Right atrium auricular region (tissue), 2 donors: Measurements from ENCODE around the gene OPRL1. TPM values are rescaled to one million over a fixed set of nuclear protein-coding genes. Genes with fewer than 3 reads are reported as not detected.

Source experiments
- DNase-seq: peaks from one replicate; pipeline ENCODE4 v3.0.0-alpha.2; 2019; ENCODE audit warnings: low spot score
- H3K27ac ChIP-seq, 2 donors: fragments of 200-600 bp; sonication (generic); 1 replicate in 1 of 2; 2 replicates in 1 of 2; pipeline ENCODE4 v1.5.1; 2016 to 2019
- H3K27me3 ChIP-seq, 2 donors: fragments of 200-600 bp; sonication (generic); one replicate each; pipeline versions ENCODE4 v1.5.1 to v1.6.0; 2017 to 2019
- H3K36me3 ChIP-seq: fragments of 200-600 bp; sonication (generic); one replicate; pipeline ENCODE4 v1.5.1; 2016
- H3K4me1 ChIP-seq, 2 donors: fragments of 200-600 bp; sonication (generic); one replicate each; pipeline versions ENCODE4 v1.5.1 to v1.6.0; 2017 to 2019
- H3K4me3 ChIP-seq, 2 donors: fragments of 200-600 bp; sonication (generic); 1 replicate in 1 of 2; 2 replicates in 1 of 2; pipeline ENCODE4 v1.5.1; 2017 to 2019; ENCODE audit warnings: mild to moderate bottlenecking in 1 of 2, moderate library complexity in 1 of 2
- H3K9me3 ChIP-seq, 2 donors: fragments of 200-600 bp; sonication (generic); one replicate each; pipeline ENCODE4 v1.5.1; 2019
- CTCF ChIP-seq, 2 donors: fragments of 200-600 bp; sonication (generic); IDR thresholded peaks; one replicate each; pipeline ENCODE4 v1.5.1; 2019; ENCODE audit warnings: antibody characterized with exemption in 2 of 2
- total RNA-seq, 2 donors: library from RNA; depleted of rRNA; stranded (reverse); fragments of >200 nt; gene quantifications; one replicate each; pipeline ENCODE4 v1.1.0, GENCODE V29; 2016

The OPRL1 gene
- total RNA-seq, 2 donors from 2014 or later = 0.75 to 1.4 TPM

DNA sequence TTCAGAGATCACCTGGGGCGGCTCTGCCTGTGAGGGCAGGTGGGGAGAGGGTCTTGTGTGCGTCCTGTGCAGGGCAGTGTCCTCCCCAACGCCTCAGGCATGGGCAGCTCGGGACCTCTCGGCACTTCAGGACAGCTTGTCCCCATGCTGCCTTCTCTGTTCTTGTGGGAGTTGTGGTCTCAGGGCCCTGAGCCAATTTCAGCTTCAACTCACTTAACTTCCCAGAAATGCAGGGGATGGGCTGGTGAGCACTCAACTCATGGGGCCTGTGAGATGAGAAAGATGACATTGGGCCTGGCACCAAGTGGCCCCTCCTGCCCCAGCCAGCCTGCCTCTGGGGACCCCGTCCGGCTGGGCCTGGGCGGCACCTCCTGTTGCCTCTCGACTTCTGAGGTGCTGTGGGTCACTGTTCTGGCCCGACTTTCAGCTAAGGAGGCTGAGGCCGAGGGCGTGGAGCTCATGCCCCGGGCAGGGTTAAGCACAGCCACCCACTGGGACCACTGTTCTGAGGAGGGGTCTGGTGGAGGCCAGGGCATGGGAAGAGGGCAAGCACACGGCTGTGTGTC is 7.3 kb upstream of the OPRL1 start:
- Histone ChIP-seq H3K36me3 (peaks cover 16% of the 10 kb centered on the region), H3K27ac (no peak overlapping the region), H3K4me3 (no peak overlapping the region), H3K4me1 (peaks cover 0 to 8% of the 10 kb centered on the region in 2 donors), H3K27me3 (no peaks in the 10 kb centered on the region), H3K9me3 (no peaks in the 10 kb centered on the region)
- no peak for DNase-seq
- no peak for TF ChIP-seq CTCF (IDR thresholded peaks at IDR 0.05)

DNA sequence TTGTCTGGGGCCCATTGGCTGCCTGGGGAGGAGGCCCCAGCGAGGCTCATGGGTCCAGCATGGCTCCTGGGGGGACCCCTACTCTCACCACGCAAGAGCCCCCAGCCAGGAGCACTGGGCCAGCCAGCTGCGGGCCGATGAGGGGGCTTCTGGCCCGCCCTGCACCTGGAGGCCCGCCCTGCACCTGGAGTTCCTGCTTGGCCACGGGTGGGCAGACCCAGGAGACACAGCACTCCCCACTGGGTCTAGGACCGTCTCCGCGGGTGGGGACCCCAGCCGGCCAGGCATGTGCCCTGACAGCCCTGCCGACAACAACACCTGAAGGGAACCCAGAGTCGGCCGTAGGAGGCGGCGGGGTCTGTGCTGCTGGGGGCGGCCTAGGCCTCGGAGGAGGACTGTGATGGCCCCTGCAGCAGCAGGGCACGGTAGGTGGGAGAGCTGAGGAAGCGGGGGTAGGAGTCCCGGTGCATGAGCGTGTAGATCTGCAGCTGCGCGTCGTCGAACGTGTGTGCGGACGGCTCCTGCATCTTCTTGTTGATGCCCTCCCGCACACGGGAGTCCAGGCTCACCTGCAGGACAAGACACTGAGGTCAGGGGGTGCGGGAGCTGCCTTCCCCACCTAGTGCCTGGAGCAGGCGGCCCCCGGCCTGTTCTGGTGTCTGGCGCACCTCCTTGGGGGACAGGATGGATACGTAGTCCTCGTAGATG is 6.3 kb upstream of the OPRL1 start:
- peaks cover 16% of the 10 kb centered on the region for H3K36me3 ChIP-seq
- DNase-seq = no peak

GRCh38 chr20:64074184-64074789 is 5.6 kb upstream of the OPRL1 start:
- Histone ChIP-seq H3K9me3 (no peaks in the 10 kb centered on the region), H3K4me3 (no peak overlapping the region), H3K27me3 (no peaks in the 10 kb centered on the region), H3K36me3 (peaks cover 16% of the 10 kb centered on the region), H3K27ac (no peak overlapping the region), H3K4me1 (peaks cover 0 to 24% of the 10 kb centered on the region in 2 donors)
- TF ChIP-seq CTCF (IDR thresholded peaks at IDR 0.05) = no peak
- no peak for DNase-seq

More for the DNA sequence above, 6.3 kb upstream of the OPRL1 start:
- peaks cover 0 to 17% of the 10 kb centered on the region in 2 donors for H3K4me1 ChIP-seq
- no peaks in the 10 kb centered on the region for H3K27me3 ChIP-seq
- TF ChIP-seq CTCF (IDR thresholded peaks at IDR 0.05) = no peak
- no peak overlapping the region for H3K27ac ChIP-seq
- no peak overlapping the region for H3K4me3 ChIP-seq
- H3K9me3 ChIP-seq = no peaks in the 10 kb centered on the region

DNA sequence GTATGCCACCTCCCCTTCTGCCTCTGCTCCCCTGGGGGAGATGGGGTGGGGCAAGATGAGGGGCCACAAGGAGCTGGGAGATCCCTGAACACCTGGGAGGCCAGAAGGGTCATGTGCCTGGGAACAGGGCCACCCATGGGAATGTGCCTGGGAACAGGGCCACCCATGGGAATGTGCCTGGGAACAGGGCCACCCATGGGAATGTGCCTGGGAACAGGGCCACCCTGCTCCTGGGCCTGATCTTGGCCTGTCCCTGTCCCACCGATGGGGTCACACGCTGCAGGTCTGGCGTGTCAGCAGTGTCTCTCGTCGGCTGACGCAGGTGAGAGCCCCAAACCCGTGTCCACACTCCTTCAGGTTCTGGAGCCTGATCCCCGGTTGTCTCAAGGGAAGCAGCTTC is 4.9 kb upstream of the OPRL1 start:
- no peaks in the 10 kb centered on the region for H3K27me3 ChIP-seq
- no peak overlapping the region for H3K27ac ChIP-seq
- no peak overlapping the region for H3K4me3 ChIP-seq
- H3K9me3 ChIP-seq = no peaks in the 10 kb centered on the region
- peaks cover 16% of the 10 kb centered on the region for H3K36me3 ChIP-seq
- peaks cover 0 to 26% of the 10 kb centered on the region in 2 donors for H3K4me1 ChIP-seq
- DNase-seq = no peak
- no peak for TF ChIP-seq CTCF (IDR thresholded peaks at IDR 0.05)

GRCh38 chr20:64075556-64075955 is 4.3 kb upstream of the OPRL1 start:
- no peak for DNase-seq
- no peak overlapping the region for H3K4me3 ChIP-seq
- H3K36me3 ChIP-seq = peaks cover 16% of the 10 kb centered on the region
- H3K27me3 ChIP-seq = no peaks in the 10 kb centered on the region
- no peak for TF ChIP-seq CTCF (IDR thresholded peaks at IDR 0.05)
- H3K9me3 ChIP-seq = no peaks in the 10 kb centered on the region
- no peak overlapping the region for H3K27ac ChIP-seq
- peaks cover 0 to 32% of the 10 kb centered on the region in 2 donors for H3K4me1 ChIP-seq
